ENCODE results near the gene ZNF668.

The ZNF668 gene

DNA sequence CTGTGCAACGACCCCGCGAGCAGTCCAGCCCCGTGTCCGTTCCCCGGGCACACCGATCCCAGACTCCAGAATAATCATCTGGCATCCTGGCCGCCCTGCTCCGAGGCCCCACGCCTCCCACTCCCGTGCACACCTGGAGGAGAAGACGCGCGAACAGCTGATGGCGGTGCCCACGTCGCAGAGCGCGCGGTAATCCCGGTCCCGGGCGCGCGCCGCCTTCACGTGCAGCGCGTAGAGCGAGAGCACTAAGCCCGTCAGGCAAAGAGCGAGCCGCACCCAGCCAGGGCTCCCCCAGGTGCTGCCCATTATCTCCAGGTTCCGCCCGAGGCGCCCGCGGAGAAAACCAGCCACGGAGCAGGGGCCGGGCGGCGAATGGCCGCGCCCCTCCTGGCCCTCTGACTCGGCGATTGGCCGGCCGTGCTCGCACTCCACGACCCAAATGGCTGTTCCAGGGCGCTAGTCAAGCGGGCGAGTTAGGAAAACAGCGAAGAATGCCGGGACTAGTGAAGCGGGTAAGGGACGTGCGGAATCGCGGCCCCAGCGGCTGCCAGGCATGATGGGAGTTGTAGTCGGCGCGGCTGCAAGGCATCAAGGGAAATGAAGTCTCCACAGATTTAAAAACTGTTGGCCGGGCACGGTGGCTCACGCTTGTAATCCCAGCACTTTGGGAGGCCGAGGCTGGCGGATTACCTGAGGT, 20.5 kb upstream of the ZNF668 start, which contains the start of gene VKORC1:
Gene VKORC1, minus strand, starts transcription at position 374 of the 697 bp plus-strand sequence. Its CDS starts 68 bp downstream, at position 306.
- peak within 1 kb of the TSS; percentile 99 for H3K4me3 ChIP-seq (ENCODE audit: low read depth, low read length)
- peak; percentile 98 for DNase-seq (ENCODE audit: low read depth)

DNA sequence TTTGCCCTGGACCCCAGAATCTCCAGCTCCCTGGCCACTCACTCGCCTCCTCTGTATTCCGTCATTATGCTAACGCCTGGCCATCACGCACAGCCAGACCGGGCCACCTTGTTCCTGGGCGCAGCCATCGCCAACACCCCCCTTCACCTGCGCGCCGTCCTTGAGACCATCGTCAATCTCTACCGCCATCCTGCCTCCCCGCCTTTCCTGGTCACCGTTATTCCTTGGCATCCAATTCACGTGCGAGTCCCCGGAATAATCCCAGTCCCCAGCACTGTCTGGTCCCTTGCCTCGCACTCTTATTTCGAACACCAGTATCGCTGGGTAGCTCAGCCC, 20.0 kb upstream of the ZNF668 start:
- TF ChIP-seq, protein P1, sequence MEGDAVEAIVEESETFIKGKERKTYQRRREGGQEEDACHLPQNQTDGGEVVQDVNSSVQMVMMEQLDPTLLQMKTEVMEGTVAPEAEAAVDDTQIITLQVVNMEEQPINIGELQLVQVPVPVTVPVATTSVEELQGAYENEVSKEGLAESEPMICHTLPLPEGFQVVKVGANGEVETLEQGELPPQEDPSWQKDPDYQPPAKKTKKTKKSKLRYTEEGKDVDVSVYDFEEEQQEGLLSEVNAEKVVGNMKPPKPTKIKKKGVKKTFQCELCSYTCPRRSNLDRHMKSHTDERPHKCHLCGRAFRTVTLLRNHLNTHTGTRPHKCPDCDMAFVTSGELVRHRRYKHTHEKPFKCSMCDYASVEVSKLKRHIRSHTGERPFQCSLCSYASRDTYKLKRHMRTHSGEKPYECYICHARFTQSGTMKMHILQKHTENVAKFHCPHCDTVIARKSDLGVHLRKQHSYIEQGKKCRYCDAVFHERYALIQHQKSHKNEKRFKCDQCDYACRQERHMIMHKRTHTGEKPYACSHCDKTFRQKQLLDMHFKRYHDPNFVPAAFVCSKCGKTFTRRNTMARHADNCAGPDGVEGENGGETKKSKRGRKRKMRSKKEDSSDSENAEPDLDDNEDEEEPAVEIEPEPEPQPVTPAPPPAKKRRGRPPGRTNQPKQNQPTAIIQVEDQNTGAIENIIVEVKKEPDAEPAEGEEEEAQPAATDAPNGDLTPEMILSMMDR (IDR thresholded peaks at IDR 0.05; ENCODE audit: control insufficient read depth, extremely low read depth, insufficient read depth): no peak
- no peak for DNase-seq (ENCODE audit: low read depth)
- peak overlapping the region; percentile 99 for H3K4me3 ChIP-seq (ENCODE audit: low read depth, low read length)

More for the DNA sequence above, 20.5 kb upstream of the ZNF668 start, which contains the start of gene VKORC1:
- TF ChIP-seq, protein P1 (IDR thresholded peaks at IDR 0.05; ENCODE audit: control insufficient read depth, extremely low read depth, insufficient read depth): no peak

DNA sequence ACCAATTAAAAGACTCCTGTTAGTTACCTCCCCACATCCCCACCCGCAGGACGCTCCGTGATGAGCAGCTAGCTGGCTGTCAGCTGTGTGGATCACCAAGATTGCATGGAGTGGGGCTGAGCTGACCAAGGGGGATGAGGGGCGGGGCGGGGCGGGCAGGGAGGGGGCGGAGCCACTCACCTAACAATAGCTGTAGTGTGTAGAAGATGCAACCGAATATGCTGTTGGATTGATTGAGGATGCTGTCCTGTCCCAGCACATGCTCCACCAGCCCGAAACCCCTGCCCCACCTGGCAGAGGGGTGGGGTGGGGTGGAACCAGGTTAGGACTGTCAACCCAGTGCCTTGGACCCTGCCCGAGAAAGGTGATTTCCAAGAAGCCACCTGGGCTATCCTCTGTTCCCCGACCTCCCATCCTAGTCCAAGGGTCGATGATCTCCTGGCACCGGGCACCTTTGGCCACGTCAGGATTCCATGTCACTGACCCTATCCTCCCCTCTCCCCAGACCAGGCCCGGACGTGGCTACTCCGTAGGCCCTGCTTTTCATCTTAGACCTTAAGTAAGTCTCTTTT, 19.2 kb upstream of the ZNF668 start:
- DNase-seq (ENCODE audit: low read depth): no peak
- TF ChIP-seq, protein P1 (IDR thresholded peaks at IDR 0.05; ENCODE audit: control insufficient read depth, extremely low read depth, insufficient read depth): no peak
- H3K4me3 ChIP-seq (ENCODE audit: low read depth, low read length): peak overlapping the region; percentile 99

DNA sequence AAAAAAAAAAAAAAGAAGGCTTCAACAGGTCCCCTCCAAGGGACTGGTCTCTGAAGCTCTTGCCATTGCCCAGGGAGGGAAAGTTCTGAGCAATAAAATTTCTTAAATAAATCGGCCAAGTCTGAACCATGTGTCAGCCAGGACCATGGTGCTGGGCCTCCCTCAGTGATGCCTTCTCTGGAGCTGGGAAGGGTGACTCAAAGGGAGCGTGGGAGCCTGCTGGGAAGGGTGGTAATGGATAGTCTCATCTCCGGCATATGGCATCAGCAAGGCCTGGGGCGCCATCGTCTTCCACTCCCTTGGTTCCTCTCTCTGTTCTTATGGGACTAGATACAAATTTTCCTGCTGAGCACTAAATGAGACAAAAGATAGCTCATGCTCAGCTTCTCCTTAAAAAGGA, 18.3 kb upstream of the ZNF668 start:
- TF ChIP-seq, protein P1 (IDR thresholded peaks at IDR 0.05; ENCODE audit: control insufficient read depth, extremely low read depth, insufficient read depth): no peak
- DNase-seq (ENCODE audit: low read depth): no peak
- no peak overlapping the region for H3K4me3 ChIP-seq (ENCODE audit: low read depth, low read length)

DNA sequence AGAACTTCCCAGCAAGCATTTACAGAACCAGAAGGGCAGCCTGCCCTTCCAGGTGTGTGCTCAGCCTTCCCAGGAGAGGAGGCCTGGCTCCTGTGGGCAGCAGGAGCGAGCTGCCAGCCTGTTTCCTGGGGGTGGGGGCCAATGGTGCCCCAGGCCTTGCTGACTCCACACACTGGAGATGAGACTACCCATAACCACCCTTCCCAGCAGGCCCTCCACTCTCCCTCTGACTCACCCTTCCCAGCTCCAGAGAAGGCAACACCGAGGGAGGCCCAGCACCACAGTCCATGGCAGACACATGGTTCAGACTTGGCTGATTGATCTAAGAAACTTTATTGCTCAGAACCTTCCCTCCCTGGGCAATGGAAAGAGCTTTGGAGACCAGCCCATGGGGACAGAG, 16.5 kb upstream of the ZNF668 start:
- TF ChIP-seq, protein P1 (IDR thresholded peaks at IDR 0.05; ENCODE audit: control insufficient read depth, extremely low read depth, insufficient read depth): no peak
- no peak for DNase-seq (ENCODE audit: low read depth)
- H3K4me3 ChIP-seq (ENCODE audit: low read depth, low read length): no peak overlapping the region

DNA sequence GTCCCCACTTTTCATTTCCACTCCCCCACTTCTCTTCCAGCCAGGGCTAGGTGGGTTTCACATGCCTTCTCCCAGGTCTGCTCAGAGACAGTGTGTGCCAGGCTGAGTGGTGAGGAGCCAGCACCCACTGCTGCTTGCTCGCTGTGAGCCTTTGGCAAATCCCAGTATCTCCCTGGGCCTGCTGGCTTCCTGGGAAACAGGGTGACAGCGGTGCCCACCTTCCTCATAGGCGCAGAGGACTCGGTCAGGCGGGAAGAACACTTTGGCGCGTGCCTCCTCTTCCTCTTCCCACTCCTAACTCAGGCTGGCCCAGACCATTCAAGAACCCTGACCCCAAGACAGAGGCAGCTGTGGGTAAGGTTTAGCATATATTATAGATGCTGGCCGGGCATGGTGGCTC, 15.2 kb upstream of the ZNF668 start:
- no peak for DNase-seq (ENCODE audit: low read depth)
- TF ChIP-seq, protein P1 (IDR thresholded peaks at IDR 0.05; ENCODE audit: control insufficient read depth, extremely low read depth, insufficient read depth): no peak
- H3K4me3 ChIP-seq (ENCODE audit: low read depth, low read length): no peak overlapping the region
